Endometrial microvascular endothelial cells (primary cell): ENCODE results near the gene IFNA17. TPM values are rescaled to one million over a fixed set of nuclear protein-coding genes. Genes with fewer than 3 reads are reported as not detected.
"Not testable (repeated sequence)": the region's sequence is repeated elsewhere in the genome, so short reads cannot be mapped to it uniquely, and the experiment has no call there.

Source experiments
- in situ Hi-C: cut with HindIII; loops from 2 replicates; pipeline ENCODE4 v1.10.0; 2017; ENCODE audit warnings: low sequenced_read_pairs, low pct_unique_long_range_greater_than_20kb; ENCODE audit errors: inconsistent ontology term
- total RNA-seq: library from RNA; depleted of rRNA; stranded (reverse); fragments of >200 nt; gene quantifications from one replicate; pipeline ENCODE4 v1.2.3, GENCODE V29; 2015; ENCODE audit errors: inconsistent ontology term

Gene IFNA17
- not detected for total RNA-seq

DNA sequence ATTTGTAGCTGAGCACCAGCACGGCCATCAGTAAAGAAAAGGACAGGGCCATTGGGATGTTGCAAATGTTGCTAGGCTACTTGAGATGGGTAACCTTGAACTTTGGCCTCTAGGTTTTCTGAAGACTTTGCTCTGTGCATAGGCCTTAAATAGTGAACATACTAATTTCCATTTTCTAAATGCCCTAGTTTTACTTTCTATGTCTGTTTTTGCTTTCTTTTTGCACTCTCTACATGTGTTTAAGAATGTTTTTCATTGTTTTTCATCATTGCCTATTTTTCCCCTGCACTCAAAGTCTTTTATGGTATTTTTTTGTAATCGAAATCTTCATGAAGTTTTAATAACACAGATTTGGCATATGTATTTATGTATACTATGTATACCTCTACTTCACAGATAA is at the start of gene IFNA17:
IFNA17 (minus strand) TSS at position 101 of the 400 bp plus-strand sequence; CDS start at position 52, 49 bp downstream.
- in situ Hi-C loops: no loop called here

DNA sequence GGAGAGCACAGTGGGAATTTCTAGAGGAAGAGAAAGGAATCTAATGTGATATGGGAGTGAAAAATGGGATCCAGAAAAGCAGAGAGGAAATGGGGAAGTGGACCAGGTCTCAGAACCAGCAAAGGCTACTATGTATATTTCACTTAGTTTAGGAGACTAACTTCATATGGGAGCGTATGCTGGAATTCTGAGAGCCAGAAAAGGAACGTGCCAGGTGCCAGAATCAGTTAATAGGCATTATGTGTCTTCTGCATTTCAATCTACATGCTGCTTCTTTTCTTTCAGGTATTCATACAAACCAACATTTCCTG is 40.3 kb upstream of the IFNA17 start:
- in situ Hi-C loops: no loop called here

DNA sequence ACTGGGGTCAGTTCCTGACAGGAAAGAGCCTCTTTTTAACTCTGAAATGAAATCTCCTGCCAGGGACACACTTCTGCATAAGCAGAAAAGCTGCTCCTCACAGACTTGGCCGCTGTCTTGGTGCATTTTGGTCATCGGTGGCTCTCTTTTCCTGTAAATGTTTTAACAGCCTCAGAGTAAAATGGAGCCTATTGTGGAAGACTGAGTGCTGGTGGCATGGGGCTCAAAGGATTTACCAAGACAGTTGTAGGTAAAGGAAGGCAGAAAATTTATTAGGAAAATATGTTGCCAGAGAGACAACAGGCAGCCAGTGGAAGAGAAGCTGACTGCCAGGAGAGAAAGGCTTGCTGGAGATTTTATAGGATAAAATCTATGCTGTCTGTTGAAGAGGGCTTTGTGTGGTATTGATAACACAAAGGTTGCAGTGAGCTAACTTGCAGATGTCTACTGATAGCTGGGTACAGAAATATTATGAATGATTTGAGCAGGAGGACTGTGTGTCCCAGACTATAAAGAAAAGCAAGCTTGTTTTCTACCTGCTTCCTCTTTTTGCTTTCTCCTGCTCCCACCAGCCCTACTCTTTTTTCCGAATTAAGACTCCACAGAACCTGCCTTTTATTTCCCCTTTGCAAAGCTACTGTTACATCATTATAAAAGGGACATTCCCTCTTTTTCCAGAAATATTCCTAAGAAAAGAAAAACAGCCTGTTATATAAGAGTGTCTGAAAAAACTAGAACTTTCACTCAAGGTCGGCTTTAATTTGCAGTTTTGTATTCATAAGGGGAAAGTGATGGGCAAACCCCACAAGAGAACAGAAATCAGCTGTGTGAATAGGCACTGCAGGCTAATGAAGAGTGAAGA is 39.7 kb upstream of the IFNA17 start:
- in situ Hi-C loops: no loop called here

DNA sequence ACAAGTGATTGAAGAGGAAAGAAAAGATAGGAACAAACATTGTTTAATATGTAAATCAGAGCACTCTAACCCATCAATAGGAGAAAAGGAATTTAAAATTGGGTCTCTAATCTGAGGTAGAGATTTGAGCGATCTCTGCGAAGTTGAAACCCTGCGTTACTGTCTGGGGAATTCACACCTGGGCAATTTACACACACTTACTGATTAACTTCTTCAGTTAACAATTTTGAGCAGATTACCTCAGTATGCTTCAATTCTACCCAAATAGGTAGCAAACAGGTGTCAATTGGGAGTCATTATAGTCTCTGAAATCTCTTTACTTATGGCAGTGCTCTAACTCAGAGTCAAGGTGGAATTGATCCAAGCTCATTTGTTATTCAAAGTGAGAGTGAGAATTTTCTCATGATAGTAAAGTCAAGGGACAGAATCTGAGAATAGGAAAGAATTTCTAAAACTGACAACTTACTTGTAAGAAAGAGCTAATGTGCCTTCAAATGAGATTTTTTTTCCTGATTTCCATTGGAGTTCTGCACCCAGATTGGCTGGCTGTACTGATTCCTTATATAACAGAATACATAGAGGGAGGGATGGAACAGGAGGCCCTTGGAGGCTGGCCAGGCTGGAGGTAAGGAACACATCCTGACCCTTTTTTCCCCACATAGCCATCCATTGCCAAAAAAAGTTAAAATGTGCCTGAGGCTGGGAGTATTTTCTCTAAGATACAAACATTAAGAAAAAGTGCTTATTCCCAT is 38.9 kb upstream of the IFNA17 start:
- in situ Hi-C loops: no loop called here

DNA sequence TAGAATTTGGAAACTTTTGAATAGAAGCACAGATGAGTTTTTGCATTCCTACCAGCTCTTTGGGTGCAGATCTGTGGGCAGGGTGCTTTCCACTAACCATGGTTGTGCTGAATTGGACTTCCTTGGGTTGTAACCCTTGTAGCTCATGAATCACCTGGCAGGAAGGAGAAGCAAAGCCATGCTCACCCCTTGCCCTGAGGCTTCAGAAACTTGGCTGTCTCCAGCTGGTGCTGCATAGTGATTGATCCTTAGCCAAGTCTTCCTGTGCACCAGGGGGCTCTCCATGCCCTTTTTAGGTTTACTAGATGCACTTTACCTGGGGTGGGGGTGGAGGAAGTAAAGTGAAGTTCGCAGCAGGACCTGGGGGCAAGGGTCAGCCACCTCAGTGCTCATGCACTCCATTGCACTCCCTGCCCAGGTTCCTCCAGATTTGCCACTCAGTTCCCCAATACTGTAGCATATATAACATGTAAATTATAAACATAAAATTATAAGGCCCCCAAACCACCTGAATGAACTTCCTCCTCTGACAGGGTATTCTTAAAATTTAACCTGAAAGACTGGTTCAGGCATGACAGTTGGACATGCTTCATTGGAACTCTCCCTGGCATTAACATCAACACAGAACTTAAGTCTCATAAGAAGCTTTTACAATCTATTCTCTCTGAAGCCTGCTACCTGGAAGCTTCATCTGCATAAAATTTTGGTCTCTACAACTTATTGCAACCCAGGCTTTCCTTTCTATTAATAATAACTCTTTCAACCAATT is 37.6 kb upstream of the IFNA17 start:
- in situ Hi-C loops: no loop called here

DNA sequence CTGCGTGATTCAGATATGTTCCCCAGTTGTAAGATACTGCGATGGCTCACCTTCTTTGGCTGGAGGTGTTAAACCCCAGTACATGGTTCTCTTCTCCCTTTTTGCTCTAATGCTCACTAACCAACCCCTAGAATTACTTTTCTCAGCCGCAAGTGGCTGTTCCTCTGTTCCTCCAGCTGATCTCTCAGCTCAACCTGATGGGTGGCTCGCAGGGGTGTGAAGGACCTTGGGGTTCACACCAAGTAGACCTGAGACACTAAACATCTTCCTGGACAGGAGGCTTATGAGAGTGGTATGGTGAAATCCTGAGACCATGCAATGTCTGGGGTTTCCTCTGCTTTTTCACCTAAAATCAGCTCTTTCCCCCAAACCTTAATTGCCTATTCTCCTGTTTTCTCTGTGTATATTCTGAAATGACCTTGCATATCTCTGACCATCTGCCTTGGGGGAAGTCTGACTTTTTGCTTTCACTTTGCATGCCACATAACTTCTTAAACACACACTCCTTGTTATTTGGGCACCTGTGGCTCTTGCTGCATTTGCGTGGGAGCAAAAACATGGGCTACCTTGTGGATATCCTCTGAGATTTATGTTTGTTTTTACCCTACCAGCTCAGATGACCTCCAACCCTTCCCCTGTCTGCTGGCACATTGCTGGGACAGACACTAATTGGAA is 27.7 kb upstream of the IFNA17 start:
- in situ Hi-C loops: no loop called here

DNA sequence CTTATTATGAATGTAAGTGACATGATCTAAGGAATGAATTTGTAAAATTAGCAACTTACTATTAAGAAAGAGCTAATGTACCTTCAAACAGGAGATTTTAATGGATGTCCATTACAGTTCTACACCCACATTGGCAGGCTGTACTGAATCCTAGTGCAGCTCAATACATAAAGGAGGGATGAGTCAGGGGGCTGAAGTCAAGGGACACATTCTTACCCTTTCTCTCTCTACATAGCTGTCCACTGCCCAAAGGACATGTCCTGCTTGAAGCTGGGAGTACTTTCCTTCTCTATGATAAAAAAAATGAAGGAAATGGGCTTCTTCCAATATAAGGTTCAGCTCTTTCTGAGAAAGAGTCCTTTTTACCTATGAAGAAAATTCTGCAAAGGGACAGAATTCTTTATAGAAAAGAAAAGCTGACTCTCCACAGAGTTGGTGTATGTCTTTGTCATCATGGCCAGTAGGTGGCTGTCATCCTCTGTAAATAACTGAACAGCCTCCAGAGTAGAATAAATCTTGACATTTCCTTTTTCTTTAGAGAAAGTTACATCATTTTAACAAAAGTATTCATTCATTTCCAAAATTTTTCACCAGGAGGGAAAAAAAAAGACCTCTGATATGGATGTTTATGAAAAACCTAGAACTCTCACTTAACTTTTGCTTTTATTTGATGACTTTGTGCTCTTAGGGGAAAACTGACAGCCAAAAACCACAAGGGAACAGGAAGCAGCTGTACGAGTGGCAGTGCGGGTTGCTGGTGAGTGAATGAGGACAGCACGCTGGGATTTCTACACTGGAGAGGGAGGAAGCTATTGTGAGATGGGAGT is 24.9 kb upstream of the IFNA17 start:
- in situ Hi-C loops: no loop called here

DNA sequence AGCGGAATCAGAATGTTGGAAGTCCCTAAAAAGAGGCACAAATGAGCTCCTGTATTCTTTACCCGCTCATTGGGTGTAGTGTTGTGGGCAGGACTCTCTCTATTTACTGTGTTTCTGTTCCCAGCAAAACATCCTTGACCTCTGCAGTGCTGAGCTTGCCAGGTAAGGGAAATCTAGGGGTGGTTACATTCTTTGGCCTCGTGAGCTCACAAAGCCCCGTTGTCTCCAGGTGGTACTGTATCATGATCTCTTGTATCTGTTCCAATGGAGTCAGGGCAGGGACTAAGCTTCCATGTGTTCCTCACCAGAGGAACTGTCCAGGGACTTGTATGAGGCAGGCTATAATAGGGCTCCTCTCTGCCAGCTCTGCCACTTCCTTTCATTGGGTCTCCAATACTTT is 23.6 kb upstream of the IFNA17 start:
- in situ Hi-C loops: no loop called here

DNA sequence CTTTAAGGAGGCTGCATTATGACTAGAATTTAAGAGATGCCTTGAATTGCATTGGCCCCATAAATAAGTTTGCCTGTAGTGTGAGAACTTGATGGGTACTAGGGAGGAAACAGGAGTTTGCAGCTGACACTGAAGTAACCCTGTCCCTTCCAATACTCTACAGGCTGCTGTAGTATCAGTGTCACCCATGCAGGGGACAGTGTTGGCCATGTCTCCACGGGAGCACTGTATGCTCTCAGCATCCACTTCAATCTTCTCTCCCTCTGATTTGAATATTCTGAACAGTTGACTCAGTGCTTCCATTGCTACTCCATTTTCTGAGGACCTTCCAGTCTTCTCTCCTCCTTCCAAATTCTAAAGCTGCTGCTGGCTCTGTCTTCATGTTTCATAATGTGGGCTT is 23.2 kb upstream of the IFNA17 start:
- in situ Hi-C loops: no loop called here

DNA sequence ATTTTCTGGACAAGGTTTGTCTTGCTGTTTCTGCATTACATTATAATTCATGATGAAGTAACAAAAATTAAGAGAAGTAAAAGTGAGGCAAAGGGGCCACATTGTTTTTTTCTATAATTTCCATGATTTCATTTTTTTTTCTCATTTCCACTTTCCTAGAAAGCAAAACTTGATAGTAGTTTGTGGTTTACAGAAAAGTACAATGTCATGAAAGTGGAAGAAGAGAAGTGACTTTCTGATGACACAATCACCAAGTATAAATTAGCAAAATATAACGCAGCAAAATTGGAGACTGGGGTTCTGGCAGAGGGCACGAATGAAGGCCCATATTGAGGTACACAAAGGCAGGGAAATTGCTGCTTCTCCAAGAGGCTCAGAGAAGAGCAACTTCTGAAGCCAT is 16.8 kb upstream of the IFNA17 start:
- in situ Hi-C loops: no loop called here

DNA sequence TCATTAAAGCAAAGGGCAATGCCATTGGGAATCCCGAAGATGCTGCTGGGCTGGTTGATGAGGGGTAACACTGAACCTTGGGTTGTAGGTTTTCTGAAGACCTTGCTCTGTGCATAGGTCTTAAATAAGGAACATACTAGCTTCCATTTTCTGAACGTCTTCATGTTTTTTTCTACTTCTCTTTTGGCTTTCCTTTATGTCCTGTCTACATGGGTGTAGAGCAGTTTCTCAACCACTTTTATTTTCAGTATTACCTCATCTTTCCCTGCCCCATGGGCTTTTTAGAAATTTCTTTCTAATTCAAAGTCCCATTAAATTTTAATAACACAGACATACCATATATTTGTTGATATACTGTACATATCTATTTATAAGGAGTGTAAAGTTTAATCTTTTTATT is 11.9 kb upstream of the IFNA17 start, which contains the start of gene IFNA14:
IFNA14 (minus strand) TSS at position 95 of the 400 bp plus-strand sequence; CDS start at position 25, 70 bp downstream.
- in situ Hi-C loops: no loop called here

DNA sequence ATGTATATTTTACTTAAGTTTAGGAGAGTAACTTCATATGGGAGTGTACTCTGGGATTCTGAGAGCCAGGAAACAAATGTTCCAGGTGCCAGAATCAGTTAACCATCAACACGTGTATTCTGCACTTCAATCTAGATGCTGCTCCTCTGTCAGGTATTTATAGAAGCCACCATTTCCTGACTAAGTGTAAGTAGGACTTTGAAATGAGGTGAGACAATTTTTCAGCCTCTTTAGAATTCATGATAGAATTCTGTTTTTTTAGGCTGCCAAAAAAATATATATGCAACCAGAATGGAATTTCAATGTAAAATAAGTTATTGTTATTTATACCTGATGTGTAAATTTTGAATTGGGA is 8.3 kb upstream of the IFNA17 start:
- in situ Hi-C loops: not testable (repeated sequence)

DNA sequence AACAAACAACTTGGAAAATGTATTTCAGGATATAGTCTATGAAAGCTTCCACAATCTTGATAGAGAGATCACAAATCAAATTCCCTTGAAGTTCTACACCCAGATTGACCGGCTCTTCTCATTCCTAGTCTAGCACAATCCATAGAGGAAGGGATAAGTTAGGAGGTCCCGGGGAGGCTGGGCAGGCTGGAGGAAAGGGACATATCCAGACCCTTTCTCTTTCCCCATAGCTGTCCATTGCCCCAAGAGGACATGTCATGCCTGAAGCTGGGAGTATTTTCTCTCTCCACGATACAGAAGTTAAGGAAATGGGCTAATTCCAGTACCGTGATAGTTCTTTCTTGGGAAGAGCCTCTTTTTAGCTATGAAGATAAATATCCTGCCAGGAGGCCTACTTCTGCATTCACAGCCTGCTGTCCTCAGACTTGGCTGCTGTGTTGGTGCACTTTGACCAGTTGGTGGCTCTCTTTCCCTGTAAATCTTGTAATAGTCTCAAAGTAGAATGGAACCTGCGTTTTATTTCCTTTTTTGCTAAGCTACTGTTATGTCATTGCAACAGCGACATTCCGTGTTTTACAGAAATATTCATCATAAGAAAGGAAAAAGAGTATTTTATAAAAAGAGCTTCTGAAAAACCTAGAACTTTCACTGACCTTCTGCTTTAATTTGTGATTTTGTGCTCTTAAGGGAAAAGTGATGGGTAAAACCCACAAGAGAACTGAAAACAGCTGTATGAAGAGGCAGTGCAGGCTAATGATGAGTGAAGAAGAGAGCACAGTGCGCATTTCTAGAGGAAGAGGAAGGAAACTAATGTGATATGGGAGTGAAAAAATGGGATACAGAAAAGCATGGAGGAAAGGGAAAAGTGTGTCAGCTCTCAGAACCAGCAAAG is 7.7 kb upstream of the IFNA17 start:
- in situ Hi-C loops: not testable (repeated sequence)

DNA sequence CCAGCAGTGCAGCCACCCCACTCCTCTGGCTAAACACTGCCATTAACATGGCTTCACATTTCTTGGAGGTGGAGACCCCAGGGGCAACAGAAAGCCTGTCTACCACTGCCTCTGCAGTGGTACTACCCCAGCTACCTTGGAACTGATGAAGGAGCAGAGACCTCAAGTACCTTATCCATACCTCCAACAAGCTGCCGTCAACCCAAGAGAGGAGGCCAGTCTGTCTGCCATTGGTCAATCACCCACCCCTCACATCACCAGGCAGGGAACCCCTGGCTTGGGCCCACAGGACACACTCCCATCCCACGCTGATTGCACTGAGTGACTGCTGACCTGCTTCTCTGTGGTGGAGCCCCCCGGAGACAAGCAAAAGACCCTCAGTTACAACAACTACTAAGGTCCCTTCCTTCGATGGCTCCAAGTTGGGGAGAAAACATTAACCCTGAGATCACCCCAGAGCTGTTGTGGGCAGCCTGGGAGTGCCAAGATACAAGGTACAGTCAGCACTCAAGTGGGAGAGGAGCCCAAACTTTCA is 6.2 kb upstream of the IFNA17 start:
- in situ Hi-C loops: no loop called here

DNA sequence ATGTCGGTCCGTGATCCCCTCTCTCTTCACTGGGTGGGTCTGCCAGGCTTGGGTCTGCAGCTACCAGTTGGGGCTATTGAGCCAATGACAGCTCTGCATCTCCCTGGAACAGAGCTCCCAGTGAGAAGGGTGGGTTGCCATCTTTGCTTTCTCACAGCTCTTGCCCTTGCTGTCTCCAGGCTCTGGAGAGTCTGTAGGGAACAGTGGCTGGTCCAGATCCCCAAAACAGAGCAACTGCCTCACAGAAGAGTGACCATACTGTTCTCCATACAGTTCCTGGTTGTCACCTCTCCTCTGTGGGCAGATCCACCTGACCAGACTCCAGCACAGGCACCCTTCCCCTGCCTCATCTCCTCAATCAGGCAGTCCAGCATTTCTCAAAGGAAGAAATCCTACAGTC is 5.2 kb upstream of the IFNA17 start:
- in situ Hi-C loops: no loop called here

DNA sequence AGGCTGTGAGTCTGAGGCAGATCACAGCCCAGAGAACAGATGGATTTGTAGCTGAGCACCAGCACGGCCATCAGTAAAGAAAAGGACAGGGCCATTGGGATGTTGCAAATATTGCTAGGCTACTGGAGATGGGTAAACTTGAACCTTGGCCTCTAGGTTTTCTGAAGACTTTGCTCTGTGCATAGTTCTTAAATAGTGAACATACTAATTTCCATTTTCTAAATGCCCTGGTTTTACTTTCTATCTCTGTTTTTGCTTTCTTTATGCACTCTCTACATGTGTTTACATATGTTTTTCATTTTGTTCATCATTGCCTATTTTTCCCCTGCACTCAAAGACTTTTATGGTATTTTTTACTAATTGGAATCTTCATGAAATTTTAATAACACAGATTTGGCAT is 10.8 kb downstream of the IFNA17 start, which contains the start of gene IFNA16:
IFNA16 (minus strand) TSS at position 101 of the 400 bp plus-strand sequence; CDS start at position 95, 6 bp downstream.
- in situ Hi-C loops: not testable (repeated sequence)
